Mucosa of gallbladder (tissue), 1 donor: ENCODE data around the gene PHF23. TPM values are rescaled to one million over a fixed set of nuclear protein-coding genes. Genes with fewer than 3 reads are reported as not detected.
"Not testable (repeated sequence)": the region's sequence is repeated elsewhere in the genome, so short reads cannot be mapped to it uniquely, and the experiment has no call there.

Source experiments
- DNase-seq: peaks from one replicate; pipeline ENCODE4 v3.0.0-alpha.2; 2020; ENCODE audit warnings: low spot score
- total RNA-seq: library from RNA; stranded (reverse); gene quantifications from one replicate; pipeline ENCODE4 v1.2.1, GENCODE V29; 2021
- donor health status: DM: no; HTN: no; CAD: no.

PHF23 gene
- total RNA-seq, 1 donor from 2014 or later, result 32.3 TPM

- no peak for DNase-seq
These were observed 19.7 kb upstream of the PHF23 start for GRCh38 chr17:7258731-7259554.

GRCh38 chr17:7256766-7257456 is 17.7 kb upstream of the PHF23 start:
- DNase-seq, result no peak

GRCh38 chr17:7254511-7254910 is 15.3 kb upstream of the PHF23 start:
- no peak for DNase-seq

- DNase-seq, result no peak
These were observed 13.8 kb upstream of the PHF23 start for GRCh38 chr17:7253082-7253481.

- peak; percentile 94 for DNase-seq
These were observed 13.2 kb upstream of the PHF23 start, which contains the start of gene ELP5 for GRCh38 chr17:7252176-7253043. Gene ELP5 (plus strand): TSS chr17:7252215. CDS start chr17:7252551, 336 bp downstream.

- peak; percentile 99 for DNase-seq
These were observed 12.5 kb upstream of the PHF23 start, which contains the start of gene CTDNEP1 for GRCh38 chr17:7251661-7252175. Gene CTDNEP1 (minus strand): TSS chr17:7251734. CDS start chr17:7251296, 438 bp downstream.

- no peak for DNase-seq
These were observed 11.7 kb upstream of the PHF23 start for GRCh38 chr17:7250695-7251627.

GRCh38 chr17:7249830-7250229 is 10.6 kb upstream of the PHF23 start:
- no peak for DNase-seq

- DNase-seq, result no peak
These were observed 10.0 kb upstream of the PHF23 start for GRCh38 chr17:7249214-7249613.

- no peak for DNase-seq
These were observed 9.5 kb upstream of the PHF23 start for GRCh38 chr17:7248796-7249195.

GRCh38 chr17:7246779-7247178 is 7.5 kb upstream of the PHF23 start:
- DNase-seq, result no peak

GRCh38 chr17:7243838-7244237 is 4.6 kb upstream of the PHF23 start:
- not testable (repeated sequence) for DNase-seq

GRCh38 chr17:7243453-7243729 is 4.1 kb upstream of the PHF23 start:
- no peak for DNase-seq

GRCh38 chr17:7242717-7243452 is 3.6 kb upstream of the PHF23 start:
- DNase-seq, result peak; percentile 95

GRCh38 chr17:7241783-7242716 is 2.8 kb upstream of the PHF23 start, which contains the start of gene GABARAP:
Gene GABARAP (minus strand): TSS chr17:7242449. CDS start chr17:7242330, 119 bp downstream.
- peak; percentile 95 for DNase-seq

GRCh38 chr17:7241090-7241733 is 2.0 kb upstream of the PHF23 start:
- no peak for DNase-seq

- no peak for DNase-seq
These were observed 1.1 kb upstream of the PHF23 start for GRCh38 chr17:7240375-7240774.

GRCh38 chr17:7238420-7239090 is 702 bp downstream of the PHF23 start:
- DNase-seq, result no peak
